Epithelial cell of esophagus (primary cell): Measurements from ENCODE around the gene CT45A9.
"Not testable (repeated sequence)": the region's sequence is repeated elsewhere in the genome, so short reads cannot be mapped to it uniquely, and the experiment has no call there.

ENCODE experiments used
- DNase-seq: peaks from one replicate; pipeline ENCODE4 v3.0.0; 2010; ENCODE audit warnings: low read depth
- H3K4me3 ChIP-seq: 2 replicates; pipeline ENCODE4 v1.5.1; 2011; ENCODE audit warnings: mild to moderate bottlenecking, low read length, control low read depth
- TF ChIP-seq, protein P1 (sequence below): IDR thresholded peaks from 2 replicates; pipeline ENCODE4 v1.5.1; 2011; ENCODE audit warnings: low read depth, mild to moderate bottlenecking, low read length, control low read depth, inconsistent platforms; ENCODE audit not compliant: insufficient read depth; ENCODE audit errors: missing control alignments

CT45A9 gene, protein sequence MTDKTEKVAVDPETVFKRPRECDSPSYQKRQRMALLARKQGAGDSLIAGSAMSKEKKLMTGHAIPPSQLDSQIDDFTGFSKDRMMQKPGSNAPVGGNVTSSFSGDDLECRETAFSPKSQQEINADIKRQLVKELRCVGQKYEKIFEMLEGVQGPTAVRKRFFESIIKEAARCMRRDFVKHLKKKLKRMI

DNA sequence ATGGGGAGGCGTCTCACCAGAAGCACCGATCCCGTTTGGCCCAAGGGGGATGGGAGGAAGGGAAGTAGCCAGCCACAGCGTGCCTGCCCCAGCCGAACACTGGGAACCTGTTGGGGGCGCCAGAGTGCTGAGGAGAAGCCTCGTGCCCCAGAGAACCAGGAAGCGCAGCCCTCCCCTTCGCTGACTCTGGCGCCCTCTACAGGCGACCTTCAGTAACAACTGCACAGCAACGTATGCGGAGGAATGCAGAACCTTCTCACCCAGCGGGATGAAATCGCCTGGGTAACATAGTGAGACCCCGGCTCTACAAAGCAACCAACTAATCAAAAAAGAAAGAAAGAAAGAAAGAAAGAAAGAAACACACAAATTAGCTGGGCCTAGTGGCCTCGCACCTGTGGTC lies at the start of gene CT45A9:
CT45A9 (minus strand) TSS at position 101 of the 400 bp plus-strand sequence. CDS start 3,751 bp downstream, outside the sequence.
- not testable (repeated sequence) for DNase-seq, H3K4me3 ChIP-seq

DNA sequence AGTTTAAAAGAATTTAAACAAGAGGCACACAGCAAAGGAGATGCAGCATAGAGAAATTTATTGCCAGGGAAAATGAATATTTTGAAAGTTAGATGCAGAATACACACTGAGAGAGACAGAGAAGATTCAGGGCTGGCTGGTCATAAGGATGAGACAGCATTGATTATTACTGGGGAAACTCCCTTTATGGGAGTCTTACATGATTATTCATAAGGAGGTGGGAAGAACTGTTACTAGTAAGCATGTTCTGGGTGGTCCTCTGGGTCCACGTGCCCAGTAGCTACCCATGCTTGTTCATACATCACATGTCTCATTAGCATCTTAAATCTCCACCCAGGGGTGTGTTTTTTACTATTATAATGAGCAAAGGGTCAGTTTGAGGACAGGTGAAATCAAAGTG lies 48.9 kb upstream of the CT45A9 start:
- DNase-seq = not testable (repeated sequence)

DNA sequence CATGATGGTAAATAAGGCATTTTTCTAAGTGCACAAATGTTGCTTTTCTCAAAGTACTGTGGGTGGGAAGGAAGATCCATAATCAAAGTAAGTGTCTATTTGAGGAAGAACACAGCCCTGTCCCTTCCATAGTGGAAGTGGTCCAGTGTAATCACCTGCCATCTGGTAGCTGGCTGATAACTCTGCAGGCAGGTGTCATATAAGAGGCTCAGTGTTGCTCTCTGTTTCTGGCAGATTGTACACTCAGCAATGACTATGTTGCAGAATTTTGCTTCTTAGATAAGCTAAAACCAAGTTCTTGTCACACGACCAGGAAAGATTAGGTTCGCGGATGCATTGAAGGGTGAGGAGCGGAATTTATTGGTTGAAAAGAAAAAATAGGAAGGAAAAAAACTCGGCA lies 42.8 kb upstream of the CT45A9 start:
- no peak for DNase-seq
- TF ChIP-seq, protein P1, sequence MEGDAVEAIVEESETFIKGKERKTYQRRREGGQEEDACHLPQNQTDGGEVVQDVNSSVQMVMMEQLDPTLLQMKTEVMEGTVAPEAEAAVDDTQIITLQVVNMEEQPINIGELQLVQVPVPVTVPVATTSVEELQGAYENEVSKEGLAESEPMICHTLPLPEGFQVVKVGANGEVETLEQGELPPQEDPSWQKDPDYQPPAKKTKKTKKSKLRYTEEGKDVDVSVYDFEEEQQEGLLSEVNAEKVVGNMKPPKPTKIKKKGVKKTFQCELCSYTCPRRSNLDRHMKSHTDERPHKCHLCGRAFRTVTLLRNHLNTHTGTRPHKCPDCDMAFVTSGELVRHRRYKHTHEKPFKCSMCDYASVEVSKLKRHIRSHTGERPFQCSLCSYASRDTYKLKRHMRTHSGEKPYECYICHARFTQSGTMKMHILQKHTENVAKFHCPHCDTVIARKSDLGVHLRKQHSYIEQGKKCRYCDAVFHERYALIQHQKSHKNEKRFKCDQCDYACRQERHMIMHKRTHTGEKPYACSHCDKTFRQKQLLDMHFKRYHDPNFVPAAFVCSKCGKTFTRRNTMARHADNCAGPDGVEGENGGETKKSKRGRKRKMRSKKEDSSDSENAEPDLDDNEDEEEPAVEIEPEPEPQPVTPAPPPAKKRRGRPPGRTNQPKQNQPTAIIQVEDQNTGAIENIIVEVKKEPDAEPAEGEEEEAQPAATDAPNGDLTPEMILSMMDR = no peak
- H3K4me3 ChIP-seq = no peak overlapping the region

More for the DNA sequence above, 48.9 kb upstream of the CT45A9 start:
- H3K4me3 ChIP-seq = not testable (repeated sequence)

DNA sequence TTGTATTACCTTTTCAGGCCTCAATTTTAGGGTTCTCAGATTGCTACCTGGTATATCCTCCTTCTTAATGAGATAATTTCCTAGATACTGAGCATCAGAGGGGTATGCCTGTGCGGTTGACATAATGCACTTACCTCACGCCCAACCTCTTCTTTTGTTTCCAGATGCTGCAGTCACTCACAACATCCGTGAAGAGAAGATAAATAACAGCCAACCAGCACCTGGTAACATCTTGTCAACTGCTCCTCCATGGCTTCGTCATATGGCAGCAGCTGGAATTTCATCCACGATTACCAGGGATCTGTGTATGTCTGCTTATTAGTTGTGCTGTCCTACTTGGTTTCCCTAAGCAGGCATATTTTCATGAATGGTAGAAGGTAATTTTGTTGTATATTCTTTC lies 38.6 kb upstream of the CT45A9 start:
- TF ChIP-seq, protein P1 = no peak
- DNase-seq = no peak
- no peak overlapping the region for H3K4me3 ChIP-seq

DNA sequence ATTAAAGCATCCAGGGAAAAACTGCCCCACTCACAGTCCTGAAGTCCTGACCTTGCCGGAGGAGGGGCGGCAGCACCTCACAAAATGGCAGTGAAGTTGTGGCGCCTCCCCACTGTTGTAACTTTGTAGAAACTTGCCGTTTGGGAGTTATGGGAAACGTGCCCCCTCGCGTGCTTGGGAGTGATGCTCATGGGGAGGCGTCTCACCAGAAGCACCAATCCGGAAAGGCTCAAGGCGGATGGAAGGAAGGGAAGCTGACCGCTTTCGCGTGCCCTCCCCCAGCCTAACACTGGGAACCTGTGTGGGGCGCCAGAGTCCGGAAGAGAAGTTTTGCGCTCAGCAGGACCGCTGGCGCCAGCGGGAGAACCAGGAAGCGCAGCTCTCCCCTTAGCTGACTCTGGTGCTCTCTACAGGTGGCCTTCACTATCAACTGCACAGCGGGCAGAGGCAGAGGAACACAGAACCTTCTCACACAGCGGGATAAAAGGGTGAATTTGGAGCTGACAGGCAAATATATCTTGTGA lies 21.7 kb upstream of the CT45A9 start, which contains the start of the genes CT45A10 and SAGE1:
CT45A10 (minus strand) TSS at position 151 of the 524 bp plus-strand sequence. CDS start 8,100 bp downstream, outside the sequence.
SAGE1 (plus strand) TSS at position 423 of the 524 bp plus-strand sequence. CDS start 2,527 bp downstream, outside the sequence.
- no peak for DNase-seq
- no peak within 1 kb of the TSS for H3K4me3 ChIP-seq
- TF ChIP-seq, protein P1 = no peak

DNA sequence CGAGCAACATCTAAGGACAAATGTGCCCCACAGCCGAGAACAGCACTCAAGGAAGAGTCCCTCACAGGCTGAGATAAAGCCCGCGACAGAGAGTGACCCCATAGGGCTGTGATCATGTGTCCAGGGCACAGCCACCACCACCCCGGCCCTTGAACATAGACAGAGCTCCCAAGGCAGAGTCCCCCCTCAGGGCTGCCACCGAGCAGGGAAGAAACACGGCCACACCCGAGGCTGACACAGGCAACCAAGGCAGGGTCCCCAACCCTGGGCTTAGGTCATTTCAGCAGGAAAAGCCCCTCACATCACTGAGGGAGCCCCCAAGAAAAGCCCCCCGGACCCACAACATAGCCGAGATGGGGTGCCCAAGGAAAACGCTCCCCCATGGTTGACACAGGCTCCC lies 21.2 kb upstream of the CT45A9 start:
- no peak for DNase-seq
- TF ChIP-seq, protein P1 = no peak
- H3K4me3 ChIP-seq = no peak overlapping the region

DNA sequence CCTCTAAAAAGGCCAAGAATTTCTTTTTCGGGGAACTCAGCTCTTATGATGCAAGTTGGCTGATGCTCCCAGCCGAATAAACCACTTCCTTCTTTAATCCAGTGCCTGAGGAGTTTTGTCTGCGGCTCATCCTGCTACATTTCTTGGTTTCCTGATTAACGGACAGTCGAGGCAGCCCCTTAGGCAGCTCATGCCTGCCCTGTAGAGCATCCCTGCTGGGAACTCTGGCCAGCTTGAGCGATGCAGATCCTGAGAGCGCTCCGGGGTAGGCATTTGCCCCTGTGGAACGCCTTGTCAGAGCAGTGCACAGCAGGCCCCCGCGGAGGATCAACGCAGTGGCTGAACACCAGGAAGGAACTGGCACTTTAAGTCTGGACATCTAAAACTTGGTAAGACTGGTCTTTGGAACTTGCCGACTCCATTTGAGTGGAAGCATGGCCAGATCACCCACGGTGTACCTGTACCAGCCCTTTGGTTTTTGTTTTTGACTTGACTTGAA lies 18.5 kb upstream of the CT45A9 start:
- no peak overlapping the region for H3K4me3 ChIP-seq
- no peak for DNase-seq

DNA sequence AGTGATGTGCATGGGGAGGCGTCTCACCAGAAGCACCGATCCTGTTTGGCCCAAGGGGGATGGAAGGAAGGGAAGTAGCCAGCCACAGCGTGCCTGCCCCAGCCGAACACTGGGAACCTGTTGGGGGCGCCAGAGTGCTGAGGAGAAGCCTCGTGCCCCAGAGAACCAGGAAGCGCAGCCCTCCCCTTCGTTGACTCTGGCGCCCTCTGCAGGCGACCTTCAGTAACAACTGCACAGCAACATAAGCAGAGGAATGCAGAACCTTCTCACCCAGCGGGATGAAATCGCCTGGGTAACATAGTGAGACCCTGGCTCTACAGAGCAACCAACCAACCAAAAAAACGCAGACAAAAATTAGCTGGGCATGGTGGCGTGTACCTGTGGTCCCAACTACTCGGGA lies 17.4 kb upstream of the CT45A9 start:
- H3K4me3 ChIP-seq, DNase-seq: not testable (repeated sequence)

More for the DNA sequence above, 18.5 kb upstream of the CT45A9 start:
- TF ChIP-seq, protein P1 = no peak

DNA sequence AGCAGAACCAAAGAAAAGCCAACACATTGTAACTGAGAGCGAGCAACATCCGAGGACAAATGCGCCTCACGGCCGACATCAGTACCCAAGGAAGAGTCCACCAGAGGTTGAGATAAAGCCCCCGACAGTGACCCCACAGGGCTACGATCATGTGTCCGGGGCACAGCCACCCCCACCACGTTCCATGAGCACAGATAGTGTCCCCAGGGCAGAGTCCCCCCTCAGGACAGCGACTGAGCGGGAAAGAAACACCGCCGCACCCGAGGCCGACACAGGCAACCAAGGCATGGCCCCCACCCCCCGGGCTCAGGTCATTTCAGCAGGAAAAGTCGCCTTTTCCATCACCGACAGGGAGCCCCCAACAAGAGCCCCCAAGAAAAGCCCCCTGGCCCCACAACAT lies 16.6 kb upstream of the CT45A9 start:
- H3K4me3 ChIP-seq, DNase-seq: not testable (repeated sequence)

DNA sequence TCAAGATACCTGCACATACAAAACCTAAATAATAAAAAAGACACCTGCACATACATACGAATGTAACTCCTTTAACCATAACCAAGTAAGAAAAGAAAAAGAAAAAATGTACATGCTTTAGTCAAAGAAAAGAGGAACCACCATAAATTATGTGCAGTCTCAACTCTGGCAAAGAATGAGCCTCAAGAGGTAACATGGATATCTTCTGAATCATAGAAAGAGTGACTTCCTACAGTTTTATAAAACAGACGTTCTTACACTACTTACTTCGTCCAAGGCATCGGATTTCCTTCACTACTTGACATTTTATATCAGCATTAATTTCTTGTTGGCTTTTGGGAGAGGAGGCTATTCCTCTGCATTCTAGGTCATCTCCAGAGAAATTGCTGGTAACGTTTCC lies 11.1 kb upstream of the CT45A9 start:
- H3K4me3 ChIP-seq, DNase-seq: not testable (repeated sequence)

DNA sequence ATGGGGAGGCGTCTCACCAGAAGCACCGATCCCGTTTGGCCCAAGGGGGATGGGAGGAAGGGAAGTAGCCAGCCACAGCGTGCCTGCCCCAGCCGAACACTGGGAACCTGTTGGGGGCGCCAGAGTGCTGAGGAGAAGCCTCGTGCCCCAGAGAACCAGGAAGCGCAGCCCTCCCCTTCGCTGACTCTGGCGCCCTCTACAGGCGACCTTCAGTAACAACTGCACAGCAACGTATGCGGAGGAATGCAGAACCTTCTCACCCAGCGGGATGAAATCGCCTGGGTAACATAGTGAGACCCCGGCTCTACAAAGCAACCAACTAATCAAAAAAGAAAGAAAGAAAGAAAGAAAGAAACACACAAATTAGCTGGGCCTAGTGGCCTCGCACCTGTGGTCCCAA lies 17.2 kb downstream of the CT45A9 start, which contains the start of gene CT45A8:
CT45A8 (minus strand) TSS at position 101 of the 400 bp plus-strand sequence. CDS start 3,755 bp downstream, outside the sequence.
- DNase-seq, H3K4me3 ChIP-seq: not testable (repeated sequence)

DNA sequence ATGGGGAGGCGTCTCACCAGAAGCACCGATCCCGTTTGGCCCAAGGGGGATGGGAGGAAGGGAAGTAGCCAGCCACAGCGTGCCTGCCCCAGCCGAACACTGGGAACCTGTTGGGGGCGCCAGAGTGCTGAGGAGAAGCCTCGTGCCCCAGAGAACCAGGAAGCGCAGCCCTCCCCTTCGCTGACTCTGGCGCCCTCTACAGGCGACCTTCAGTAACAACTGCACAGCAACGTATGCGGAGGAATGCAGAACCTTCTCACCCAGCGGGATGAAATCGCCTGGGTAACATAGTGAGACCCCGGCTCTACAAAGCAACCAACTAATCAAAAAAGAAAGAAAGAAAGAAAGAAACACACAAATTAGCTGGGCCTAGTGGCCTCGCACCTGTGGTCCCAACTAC lies 34.4 kb downstream of the CT45A9 start, which contains the start of gene CT45A7:
CT45A7 (minus strand) TSS at position 101 of the 400 bp plus-strand sequence. CDS start 3,747 bp downstream, outside the sequence.
- not testable (repeated sequence) for H3K4me3 ChIP-seq, DNase-seq

DNA sequence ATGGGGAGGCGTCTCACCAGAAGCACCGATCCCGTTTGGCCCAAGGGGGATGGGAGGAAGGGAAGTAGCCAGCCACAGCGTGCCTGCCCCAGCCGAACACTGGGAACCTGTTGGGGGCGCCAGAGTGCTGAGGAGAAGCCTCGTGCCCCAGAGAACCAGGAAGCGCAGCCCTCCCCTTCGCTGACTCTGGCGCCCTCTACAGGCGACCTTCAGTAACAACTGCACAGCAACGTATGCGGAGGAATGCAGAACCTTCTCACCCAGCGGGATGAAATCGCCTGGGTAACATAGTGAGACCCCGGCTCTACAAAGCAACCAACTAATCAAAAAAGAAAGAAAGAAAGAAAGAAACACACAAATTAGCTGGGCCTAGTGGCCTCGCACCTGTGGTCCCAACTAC lies 51.7 kb downstream of the CT45A9 start, which contains the start of gene CT45A2:
CT45A2 (minus strand) TSS at position 101 of the 400 bp plus-strand sequence. CDS start 3,747 bp downstream, outside the sequence.
- DNase-seq = not testable (repeated sequence)

More for the DNA sequence above, 51.7 kb downstream of the CT45A9 start, which contains the start of gene CT45A2:
- H3K4me3 ChIP-seq = not testable (repeated sequence)
